ENCODE results near the gene CACNB4.
"Not testable (repeated sequence)": the region's sequence is repeated elsewhere in the genome, so short reads cannot be mapped to it uniquely, and the experiment has no call there.

CACNB4 gene

GRCh38 chr2:151823651-151824050 lies 275.2 kb downstream of the CACNB4 start:
- DNase-seq (ENCODE audit: low read depth in 2 of 2) = no peak

DNA sequence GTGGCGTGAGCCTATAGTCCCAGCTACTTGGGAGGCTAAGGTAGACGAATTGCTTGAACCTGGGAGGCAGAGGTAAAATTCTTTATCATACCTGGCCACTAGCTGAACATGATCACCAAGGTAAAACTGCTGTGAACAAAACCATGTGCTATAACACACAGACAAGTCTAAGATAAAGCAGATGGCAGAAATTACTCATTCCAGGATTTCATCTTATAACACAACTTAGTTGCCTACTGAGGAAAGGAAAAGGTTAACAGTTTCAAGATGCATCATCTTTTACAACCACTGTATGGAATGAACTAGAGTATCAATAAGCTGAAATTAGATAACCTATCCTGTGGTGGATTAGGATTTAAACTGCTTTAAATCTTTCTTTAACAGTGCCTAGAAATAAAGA lies 278.9 kb downstream of the CACNB4 start:
- DNase-seq (ENCODE audit: low read depth in 2 of 2) = no peak

- no peak for DNase-seq (ENCODE audit: low read depth in 2 of 2)
Observed at GRCh38 chr2:151817929-151818328, 280.9 kb downstream of the CACNB4 start.

DNA sequence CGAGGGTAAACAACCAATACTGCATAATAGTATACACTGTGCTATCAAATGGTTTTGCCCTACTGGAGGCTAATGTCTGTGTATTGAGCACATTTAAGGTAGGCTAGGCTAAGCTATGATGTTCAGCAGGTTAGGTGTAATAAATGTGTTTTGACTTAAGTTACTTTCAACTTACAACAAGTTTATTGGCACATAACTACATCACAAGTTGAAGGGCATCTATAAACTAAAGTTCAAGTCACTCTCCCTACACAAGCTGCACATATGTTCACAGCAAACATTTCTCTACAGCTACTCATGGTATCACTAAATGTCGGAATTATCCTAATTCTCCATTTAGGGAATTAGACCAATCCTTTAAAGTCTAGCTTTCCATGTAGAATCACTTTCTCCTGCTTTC lies 282.0 kb downstream of the CACNB4 start:
- DNase-seq (ENCODE audit: low read depth in 2 of 2) = no peak

- no peak for DNase-seq (ENCODE audit: low read depth in 2 of 2)
Observed at GRCh38 chr2:151815821-151816489, 282.9 kb downstream of the CACNB4 start.

- DNase-seq (ENCODE audit: low read depth in 2 of 2) = no peak
Observed at GRCh38 chr2:151810489-151810888, 288.4 kb downstream of the CACNB4 start.

GRCh38 chr2:151809073-151809383 lies 289.8 kb downstream of the CACNB4 start:
- no peak for DNase-seq (ENCODE audit: low read depth in 2 of 2)

DNA sequence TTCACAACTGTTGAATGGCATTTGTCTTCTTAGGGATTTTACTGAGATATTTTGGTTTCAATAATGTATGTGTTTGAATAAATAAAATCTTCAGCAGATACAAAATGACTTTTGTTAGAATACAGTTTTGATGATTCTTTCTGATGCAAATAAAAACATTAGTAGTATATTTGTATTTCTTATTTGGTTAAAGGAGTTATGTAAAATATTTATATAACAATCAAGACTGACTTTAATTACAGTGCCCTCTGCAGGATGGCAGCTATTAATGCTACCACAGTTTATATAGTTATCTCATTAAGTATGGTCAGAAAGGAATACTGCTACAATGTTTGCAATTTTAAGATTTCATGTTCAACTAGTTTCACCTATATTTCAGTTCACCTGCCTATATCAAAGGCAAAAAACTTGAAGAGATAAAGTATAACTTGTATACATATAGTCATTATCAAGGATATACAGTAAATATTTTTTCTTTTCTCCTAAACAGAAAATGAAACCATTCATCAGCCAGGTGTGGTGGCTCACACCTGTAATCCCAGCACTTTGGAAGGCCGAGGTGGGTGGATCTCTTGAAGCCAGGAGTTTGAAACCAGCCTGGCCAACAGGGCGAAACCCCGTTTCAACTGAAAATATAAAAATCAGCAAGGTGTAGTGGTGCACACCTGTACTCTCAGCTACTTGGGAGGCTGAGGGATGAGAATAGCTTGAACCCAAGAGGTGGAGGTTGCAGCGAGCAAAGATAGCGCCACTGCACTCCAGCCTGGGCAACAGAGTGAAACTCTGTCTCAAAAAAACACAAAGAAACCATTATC lies 290.4 kb downstream of the CACNB4 start:
- no peak for DNase-seq (ENCODE audit: low read depth in 2 of 2)

GRCh38 chr2:151805961-151806360 lies 292.9 kb downstream of the CACNB4 start:
- DNase-seq (ENCODE audit: low read depth in 2 of 2) = no peak

GRCh38 chr2:151805343-151805742 lies 293.5 kb downstream of the CACNB4 start:
- no peak for DNase-seq (ENCODE audit: low read depth in 2 of 2)

DNA sequence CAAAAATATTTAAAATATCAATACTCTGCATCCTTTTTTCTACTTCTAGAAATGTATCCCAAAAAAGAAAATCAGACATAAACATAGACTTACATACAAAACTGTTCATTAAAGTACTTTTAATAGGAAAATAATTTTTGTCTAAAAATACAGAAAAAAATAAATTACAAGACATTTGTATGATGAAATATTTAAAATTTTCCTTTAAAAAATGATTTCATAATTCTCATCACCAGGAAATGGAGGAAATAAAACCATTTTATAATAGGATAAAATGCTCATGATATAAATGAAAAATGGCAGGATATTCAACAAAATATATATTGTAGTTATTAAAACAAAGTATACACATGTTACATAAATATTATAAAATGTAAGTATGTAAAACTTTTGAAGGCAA lies 295.0 kb downstream of the CACNB4 start:
- no peak for DNase-seq (ENCODE audit: low read depth in 2 of 2)

DNA sequence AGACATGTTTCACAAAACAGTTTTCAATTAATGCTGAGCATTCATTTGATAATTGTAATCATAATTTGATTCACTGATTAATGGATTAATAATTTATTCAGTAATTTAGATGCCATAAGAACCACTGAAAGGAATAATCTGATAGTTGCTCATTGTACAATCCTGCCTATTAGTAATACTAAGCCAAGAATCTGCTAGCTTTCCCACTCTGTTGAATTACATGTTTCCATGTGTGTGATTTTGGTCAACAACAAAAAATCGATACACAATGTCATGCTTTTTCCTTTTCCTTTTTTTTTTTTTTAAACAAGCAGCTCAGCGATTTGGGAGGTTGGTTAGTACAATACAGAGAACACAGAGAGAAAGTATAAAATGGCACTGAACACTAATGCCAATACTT lies 296.5 kb downstream of the CACNB4 start:
- no peak for DNase-seq (ENCODE audit: low read depth in 2 of 2)

DNA sequence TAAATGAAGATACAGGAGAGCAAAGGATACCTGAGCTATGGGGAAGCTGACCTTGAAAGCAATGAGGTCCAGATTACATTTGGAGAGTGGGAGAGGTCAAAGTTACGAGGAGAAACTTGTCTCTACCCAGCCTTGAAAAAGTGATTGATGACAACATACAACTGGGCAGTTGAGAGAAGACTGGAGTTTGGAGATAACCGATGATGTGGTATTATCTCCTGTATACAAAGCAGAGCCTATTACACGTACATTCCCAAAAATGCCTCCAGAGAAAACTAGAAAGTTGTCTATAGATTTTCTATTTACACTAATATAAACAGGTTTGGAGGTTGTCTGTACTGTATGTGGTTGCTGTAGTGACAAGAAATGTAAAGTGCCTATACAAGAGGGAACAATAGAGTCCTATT lies 299.0 kb downstream of the CACNB4 start:
- DNase-seq (ENCODE audit: low read depth in 2 of 2) = no peak

GRCh38 chr2:151796774-151797173 lies 302.1 kb downstream of the CACNB4 start:
- DNase-seq (ENCODE audit: low read depth in 2 of 2) = no peak

DNA sequence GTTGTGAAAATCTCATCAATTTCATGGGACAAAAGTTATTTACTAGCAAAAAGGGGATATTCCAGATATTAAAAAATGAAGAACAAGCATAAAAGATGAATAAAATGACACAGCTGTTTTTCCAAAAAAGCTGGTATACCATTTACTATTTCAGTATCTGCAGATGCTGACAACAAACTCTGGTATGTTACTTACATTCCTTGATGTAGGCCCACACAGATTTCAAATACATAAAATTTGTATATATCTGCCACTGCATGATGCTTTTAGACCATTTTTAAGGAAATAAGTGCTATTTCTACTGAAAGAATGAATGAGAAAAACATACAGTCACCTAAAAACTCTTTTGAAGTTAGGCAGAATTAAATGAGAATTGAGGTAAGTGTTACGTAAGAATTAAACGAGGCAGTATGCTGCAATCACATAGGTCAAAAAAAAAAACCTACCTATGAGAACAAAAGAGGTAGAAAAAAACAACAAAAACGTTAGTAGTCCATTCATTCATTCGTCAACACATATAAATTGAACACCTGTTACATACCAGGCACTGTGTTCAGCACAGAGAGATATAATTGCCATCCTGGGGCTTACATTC lies 303.1 kb downstream of the CACNB4 start:
- DNase-seq (ENCODE audit: low read depth in 2 of 2) = no peak

GRCh38 chr2:151794422-151794821 lies 304.4 kb downstream of the CACNB4 start:
- DNase-seq (ENCODE audit: low read depth in 2 of 2) = not testable (repeated sequence)

GRCh38 chr2:151793123-151793522 lies 305.7 kb downstream of the CACNB4 start:
- DNase-seq (ENCODE audit: low read depth in 2 of 2) = no peak

DNA sequence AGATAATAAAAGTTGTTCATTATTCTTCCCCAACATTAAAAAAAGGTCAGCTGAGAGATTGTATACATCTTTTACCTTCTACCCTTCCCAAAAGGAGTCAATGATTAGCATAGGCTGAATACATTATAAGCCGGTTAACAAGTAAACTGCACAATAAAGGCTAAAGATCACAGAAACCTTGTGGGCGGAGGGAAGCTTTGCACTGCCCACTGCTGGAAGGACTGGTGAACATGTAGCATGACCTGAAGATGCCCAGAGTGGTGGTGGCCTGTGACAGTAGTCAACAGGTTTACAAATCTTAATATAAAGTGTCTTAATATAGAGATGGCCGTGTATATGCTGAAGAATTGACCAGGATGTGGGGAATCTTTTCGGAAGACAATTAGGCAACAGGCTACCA lies 306.3 kb downstream of the CACNB4 start:
- DNase-seq (ENCODE audit: low read depth in 2 of 2) = no peak

DNA sequence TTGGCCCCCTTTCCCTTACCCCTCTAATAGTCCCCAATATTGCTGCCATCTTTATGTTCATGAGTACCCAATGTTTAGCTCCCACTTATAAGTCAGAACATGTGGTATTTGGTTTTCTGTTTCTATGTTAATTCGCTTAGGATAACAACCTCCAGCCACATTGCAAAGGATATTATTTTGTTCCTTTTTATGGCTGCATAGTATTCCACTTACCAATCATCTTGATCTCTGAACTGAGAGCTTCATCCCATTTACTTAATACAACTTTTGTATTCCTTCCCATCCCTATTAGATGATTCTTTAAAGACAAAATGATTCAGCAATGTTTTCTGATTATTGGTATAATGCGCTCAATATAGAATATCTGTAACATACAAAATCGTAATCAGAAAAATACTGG lies 307.3 kb downstream of the CACNB4 start:
- no peak for DNase-seq (ENCODE audit: low read depth in 2 of 2)

GRCh38 chr2:151790689-151791088 lies 308.2 kb downstream of the CACNB4 start:
- no peak for DNase-seq (ENCODE audit: low read depth in 2 of 2)

- DNase-seq (ENCODE audit: low read depth in 2 of 2) = no peak
Observed at GRCh38 chr2:151789055-151789834, 309.6 kb downstream of the CACNB4 start.

- no peak for DNase-seq (ENCODE audit: low read depth in 2 of 2)
Observed at GRCh38 chr2:151786483-151786882, 312.4 kb downstream of the CACNB4 start.
